NCI-H460 (cell line): ENCODE measurements around the gene ASPA. TPM values are rescaled to one million over a fixed set of nuclear protein-coding genes. Genes with fewer than 3 reads are reported as not detected.
"Not testable (repeated sequence)": the region's sequence is repeated elsewhere in the genome, so short reads cannot be mapped to it uniquely, and the experiment has no call there.

Source experiments
- DNase-seq: peaks from one replicate; pipeline ENCODE4 v3.0.0-alpha.2; 2016; ENCODE audit warnings: low read depth; ENCODE audit errors: extremely low read depth
- total RNA-seq: library from RNA; depleted of rRNA; stranded (reverse); fragments of >200 nt; shearing (Covaris generic); gene quantifications from 2 replicates; pipeline ENCODE4 v1.2.3, GENCODE V29; 2014

Gene ASPA
- total RNA-seq, 1 experiment from 2014 or later, result not detected

DNA sequence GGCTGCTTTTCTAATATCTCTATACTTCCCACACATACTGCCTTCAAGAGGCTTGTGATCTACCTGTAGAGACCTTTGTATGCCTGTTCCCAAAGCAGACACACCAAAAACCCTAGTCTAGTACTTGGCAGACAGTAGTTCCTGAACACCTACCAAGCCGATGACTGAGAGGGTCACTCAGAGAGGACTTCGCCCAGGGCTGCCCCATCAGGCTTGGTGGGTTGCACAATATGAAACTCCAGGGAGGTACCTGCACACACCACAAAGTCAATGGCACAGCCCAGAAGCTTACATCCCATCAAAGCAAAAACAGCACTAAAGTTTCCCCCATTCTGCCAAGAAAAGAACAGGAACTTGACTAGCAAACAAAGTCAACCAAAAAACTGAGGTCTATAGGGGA is 30.3 kb downstream of the ASPA start:
- no peak for DNase-seq

DNA sequence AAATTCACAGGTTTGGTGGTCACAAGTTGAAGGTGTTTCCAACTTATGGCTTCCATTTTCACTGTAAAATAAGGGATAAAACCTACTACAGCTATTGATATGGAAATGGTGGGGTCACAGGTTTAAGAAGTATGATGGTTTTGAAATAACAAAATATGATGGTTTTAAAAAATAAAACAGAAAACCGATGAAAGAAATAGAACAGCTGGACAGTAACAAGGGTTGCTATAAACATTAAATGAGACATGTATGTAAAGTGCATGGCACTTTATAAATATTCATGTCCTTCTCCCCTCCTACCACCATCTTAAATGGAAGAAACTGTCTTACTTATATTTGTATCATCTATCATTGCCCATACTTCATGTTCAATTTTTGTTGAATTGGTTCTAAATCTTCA is 31.3 kb downstream of the ASPA start:
- no peak for DNase-seq

DNA sequence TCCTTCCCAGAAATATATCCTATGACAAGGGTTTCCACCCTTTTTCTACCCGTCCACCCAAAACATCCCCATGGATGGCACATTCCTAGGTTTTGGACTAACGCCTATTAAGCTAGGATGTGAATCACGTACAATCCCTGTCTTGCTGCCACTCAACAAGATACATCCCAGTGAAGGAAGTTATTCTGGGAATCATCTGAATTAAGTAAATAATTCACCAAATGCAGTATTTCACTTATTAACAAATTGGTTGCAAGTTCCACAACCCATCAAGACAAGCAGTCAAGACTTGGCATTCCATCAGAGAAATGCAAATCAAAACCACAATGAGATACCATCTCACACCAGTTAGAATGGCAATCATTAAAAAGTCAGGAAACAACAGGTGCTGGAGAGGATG is 32.1 kb downstream of the ASPA start:
- DNase-seq, result no peak

GRCh38 chr17:3510090-3510489 is 34.3 kb downstream of the ASPA start:
- DNase-seq, result no peak

GRCh38 chr17:3511852-3512504 is 36.2 kb downstream of the ASPA start:
- no peak for DNase-seq

DNA sequence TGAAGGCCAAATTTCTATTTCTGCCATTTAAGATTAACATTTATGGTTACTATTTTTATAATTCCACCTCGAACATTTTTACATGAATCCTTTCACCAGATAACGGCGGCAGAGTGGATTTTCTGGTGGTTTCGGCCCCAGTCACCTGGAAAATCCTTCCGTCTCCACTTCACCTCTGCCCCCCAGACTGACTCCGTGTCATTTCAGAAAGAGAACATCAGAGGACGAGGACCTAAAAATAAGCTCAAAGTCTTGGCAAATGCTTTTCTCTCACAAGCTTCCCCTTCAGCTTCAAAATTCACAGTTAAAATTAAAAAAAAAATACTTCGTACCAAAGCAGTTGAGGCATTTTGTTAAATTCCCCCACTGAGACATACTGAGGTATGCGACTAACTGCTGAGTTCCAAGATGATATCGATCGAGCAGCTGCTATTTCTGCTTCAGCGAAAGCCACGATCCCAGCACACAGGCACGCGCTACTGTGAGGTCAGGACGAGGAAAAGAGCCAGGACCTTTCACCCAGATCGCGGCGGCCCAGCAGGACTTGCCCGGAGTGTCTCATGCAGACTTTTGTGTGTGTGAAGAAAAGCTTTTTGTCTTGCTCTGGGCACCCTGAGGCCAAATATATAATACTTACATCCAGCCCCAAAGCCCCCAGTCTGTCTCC is 36.8 kb downstream of the ASPA start:
- no peak for DNase-seq

- no peak for DNase-seq
Measured at GRCh38 chr17:3513305-3514035, 37.7 kb downstream of the ASPA start.

DNA sequence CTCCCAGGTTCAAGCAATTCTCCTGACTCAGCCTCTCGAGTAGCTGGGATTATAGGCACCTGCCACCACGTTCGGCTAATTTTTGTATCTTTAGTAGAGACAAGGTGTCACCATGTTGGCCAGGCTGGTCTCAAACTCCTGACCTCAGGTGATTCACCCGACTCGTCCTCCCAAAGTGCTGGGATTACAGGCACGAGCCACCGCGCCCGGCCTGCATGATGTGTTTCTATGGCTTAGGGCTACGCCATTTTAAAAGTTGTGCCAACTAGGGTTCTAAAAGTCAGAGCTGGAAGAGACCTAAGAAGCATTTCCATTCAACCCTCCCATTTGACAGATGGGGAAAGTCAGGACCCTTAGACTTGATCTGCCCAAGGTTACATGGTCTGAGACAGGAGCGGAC is 38.4 kb downstream of the ASPA start:
- DNase-seq, result not testable (repeated sequence)

- DNase-seq, result no peak
Measured at GRCh38 chr17:3514873-3515272, 39.1 kb downstream of the ASPA start.

DNA sequence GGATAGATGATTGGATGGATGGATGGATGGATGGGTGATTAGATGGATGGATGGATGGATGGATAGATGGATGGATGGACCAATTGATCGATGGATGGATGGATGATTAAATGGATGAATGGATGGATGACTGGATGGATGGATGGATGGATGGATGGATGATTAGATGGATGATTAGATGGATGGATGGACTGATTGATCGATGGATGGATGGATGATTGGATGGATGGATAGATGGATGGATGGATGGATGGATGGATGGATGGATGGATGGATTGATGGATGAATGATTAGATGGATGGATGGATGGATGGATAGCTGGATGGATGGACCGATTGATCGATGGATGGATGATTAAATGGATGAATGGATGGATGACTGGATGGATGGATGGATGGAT is 43.7 kb downstream of the ASPA start:
- not testable (repeated sequence) for DNase-seq

DNA sequence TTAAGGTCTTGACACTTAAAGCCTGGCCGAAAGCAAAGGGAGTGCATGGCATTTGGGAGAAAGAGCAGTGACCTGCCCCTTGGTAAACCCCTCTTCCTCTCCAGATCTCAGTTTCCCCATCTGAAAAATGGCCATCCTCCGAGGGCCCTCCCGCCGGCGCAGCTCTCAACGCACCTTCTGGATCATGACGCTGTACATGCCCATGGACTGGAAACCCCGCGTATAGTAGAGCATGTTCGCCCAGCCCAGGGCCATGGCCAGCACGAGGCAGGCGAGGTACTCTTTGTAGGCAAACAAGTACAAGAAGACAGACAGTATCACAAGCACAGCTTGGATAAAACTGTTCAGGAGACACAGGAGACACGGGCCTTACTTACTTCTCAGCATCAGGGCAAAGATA is 48.2 kb downstream of the ASPA start:
- DNase-seq, result no peak

DNA sequence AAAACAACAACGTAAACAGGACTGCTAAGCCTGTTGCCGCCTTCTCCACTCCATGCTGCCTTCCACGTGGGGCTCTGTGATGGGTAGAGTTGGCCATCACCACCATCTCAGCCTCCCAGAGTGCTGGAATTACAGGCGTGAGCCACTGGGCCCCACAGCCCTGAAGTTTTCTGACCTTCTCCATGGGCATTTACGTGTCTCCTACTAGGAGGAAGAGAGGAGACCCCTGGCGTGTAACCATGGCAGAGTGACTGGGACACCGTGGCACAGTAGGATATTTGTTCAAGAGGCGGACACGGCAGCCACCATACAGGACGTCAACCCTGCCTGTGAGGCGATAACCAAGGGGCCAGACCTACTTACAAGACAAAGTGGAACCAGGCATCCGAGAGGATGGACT is 50.7 kb downstream of the ASPA start:
- DNase-seq, result no peak

- no peak for DNase-seq
Measured at GRCh38 chr17:3526971-3527370, 51.2 kb downstream of the ASPA start.

DNA sequence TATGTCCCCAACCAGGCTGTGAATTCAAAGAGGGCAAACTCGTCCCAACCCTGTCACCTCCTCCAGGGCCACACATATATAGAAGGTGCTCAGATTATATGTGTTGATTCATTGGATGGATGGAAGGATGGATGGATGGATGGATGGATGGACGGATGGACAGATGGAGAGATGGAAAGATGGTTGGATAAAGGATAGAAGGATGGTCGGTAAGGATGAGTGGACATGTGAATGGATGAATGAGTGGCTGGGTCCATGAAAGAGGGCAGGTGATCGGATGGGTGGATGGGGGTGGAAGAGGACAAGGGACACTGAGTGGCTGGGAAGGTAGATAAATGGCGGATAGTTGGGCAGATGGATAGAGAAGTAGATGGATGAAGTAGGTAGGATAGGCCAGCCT is 51.7 kb downstream of the ASPA start:
- DNase-seq, result no peak

- no peak for DNase-seq
Measured at GRCh38 chr17:3527896-3528295, 52.1 kb downstream of the ASPA start.

DNA sequence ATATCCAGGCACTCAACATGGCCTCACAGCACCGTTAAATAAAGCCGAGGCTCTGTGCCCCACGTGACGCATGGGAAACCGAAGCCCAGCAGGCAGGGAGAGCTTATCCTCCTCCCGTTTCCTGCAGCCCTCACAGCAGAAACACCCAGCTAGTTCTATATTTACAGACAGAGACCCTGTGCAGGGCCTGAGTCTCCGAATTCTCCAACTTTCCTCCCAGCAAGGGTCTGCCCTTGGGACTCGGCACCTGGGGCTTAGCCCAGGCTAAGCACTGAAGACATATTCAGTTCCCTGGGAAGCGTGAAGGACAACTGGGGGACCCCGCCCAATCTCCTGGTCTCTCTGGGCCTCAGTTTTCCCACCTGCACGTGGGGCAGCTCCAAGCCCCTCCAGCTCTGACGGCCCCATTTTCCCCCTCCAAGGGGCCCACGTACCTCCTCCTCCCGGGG is 52.6 kb downstream of the ASPA start:
- DNase-seq, result no peak

DNA sequence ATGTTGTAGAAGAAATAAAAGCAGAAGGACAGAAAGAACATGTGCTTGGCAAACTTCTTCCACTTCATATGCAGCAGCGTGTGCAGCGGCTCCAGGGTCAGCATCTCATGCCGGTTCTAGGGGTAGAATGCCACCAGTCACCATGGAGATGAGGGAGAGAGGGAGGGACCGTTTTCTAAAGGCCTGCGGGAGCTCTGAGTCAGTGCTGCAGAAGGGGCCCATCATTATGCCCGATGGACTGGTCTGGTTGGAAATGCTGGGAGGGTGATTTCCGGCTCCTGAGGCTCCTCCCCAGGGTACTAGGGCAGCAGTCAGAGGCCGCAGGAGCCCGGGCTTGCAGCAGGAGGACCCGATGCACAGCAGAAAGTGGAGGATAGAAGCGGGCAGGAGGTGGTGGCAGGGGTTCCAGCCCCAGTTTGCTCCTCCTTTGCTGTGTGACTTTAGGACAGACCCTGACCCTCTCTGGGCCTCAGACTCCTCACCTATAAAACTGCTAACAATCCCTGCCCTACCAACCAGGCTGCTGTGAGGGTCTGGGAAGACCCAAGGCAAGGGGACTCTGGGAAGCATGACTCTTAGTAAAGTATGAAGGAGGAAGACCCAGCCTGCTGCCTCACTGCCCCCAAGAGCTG is 53.2 kb downstream of the ASPA start:
- DNase-seq, result no peak

DNA sequence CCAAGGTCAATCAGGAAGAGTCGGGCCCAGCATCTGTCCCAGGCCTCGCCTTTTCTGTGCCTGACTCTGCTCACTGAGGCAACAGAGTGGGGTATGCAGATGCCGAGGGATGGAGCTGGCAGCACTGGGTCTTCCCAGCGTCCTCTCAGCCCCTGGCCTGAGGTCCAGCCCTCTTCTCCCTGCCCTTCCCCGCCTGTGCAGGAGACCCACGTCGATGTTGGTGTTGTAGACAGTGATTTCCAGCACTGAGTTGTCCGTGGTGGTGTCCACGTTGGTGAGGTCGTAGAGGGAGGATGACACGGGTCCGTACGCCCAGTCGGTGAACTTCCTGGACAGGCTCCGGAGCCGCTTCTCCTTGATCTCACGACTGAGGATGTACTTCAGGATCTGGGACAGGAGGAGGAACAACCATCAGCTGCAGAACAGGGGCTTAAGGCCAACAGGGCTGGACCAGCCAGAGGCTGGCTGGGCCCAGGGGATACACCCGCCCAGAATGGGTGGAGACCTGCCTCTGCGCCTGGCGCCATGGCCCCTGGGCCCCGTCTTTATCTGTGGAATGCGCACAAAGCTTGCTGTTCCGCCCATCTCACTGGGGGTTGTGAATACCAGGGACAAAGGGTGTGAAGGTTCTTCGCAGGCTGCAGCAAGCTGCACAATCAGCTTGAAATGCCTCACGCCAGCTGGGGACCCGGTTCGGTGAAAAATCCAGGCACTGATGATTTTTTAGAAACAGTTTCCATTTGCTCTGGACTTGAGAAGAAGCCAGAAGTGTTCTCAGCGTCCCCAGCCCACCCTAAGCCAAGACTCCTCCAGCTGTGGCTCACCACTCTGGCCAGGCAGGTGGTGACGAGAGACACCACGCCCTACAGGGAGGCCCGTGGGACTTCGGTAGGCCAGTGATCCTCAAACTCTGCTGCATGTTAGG is 54.3 kb downstream of the ASPA start:
- no peak for DNase-seq

- no peak for DNase-seq
Measured at GRCh38 chr17:3531266-3532101, 55.7 kb downstream of the ASPA start.
